Trophoblast cell (in vitro differentiated cells and primary cell): ENCODE results near the gene PAM.

Experiments
- DNase-seq, 2 donors: peaks; one replicate each; pipeline ENCODE4 v3.0.0-alpha.2; 2016
- H2AFZ ChIP-seq: 2 replicates; pipeline ENCODE4 v1.6.1; 2013; ENCODE audit warnings: low read length, moderate library complexity, mild to moderate bottlenecking; ENCODE audit not compliant: insufficient read depth, poor library complexity
- H2AK5ac ChIP-seq: 2 replicates; pipeline ENCODE4 v1.6.1; 2013; ENCODE audit warnings: mild to moderate bottlenecking, low read length
- H2BK120ac ChIP-seq: 2 replicates; pipeline ENCODE4 v1.6.1; 2013; ENCODE audit warnings: low read length, mild to moderate bottlenecking, moderate library complexity; ENCODE audit not compliant: insufficient read depth, poor library complexity
- H2BK12ac ChIP-seq: 2 replicates; pipeline ENCODE4 v1.6.1; 2013; ENCODE audit warnings: mild to moderate bottlenecking, low read length, moderate library complexity
- H2BK5ac ChIP-seq: 2 replicates; pipeline ENCODE4 v1.6.1; 2013; ENCODE audit warnings: low read length, low read depth, moderate library complexity, mild to moderate bottlenecking; ENCODE audit not compliant: poor library complexity
- H3K14ac ChIP-seq: 2 replicates; pipeline ENCODE4 v1.6.1; 2013; ENCODE audit warnings: mild to moderate bottlenecking, low read length
- H3K18ac ChIP-seq: 2 replicates; pipeline ENCODE4 v1.6.1; 2013; ENCODE audit warnings: mild to moderate bottlenecking, low read length
- H3K23ac ChIP-seq: 2 replicates; pipeline ENCODE4 v1.6.1; 2013; ENCODE audit warnings: low read length
- H3K27ac ChIP-seq: 2 replicates; pipeline ENCODE4 v1.5.1; 2013; ENCODE audit warnings: low read depth, mild to moderate bottlenecking, inconsistent platforms, low read length, moderate library complexity
- H3K27me3 ChIP-seq: 2 replicates; pipeline ENCODE4 v1.6.1; 2013; ENCODE audit warnings: inconsistent platforms, mild to moderate bottlenecking, low read length, moderate library complexity; ENCODE audit not compliant: insufficient read depth
- H3K36me3 ChIP-seq, 2 experiments: 1 replicate in 1 of 2; 2 replicates in 1 of 2; pipeline ENCODE4 v1.6.1; 2013; ENCODE audit warnings: low read length in 2 of 2, mild to moderate bottlenecking in 2 of 2, moderate library complexity in 1 of 2; ENCODE audit not compliant: insufficient read depth in 2 of 2, control insufficient read depth in 1 of 2
- H3K4ac ChIP-seq: 2 replicates; pipeline ENCODE4 v1.6.1; 2013; ENCODE audit warnings: low read depth, mild to moderate bottlenecking, low read length, moderate library complexity
- H3K4me1 ChIP-seq, 2 experiments: 1 replicate in 1 of 2; 2 replicates in 1 of 2; pipeline ENCODE4 v1.6.1; 2013; ENCODE audit warnings: low read length in 2 of 2, mild to moderate bottlenecking in 2 of 2, moderate library complexity in 1 of 2; ENCODE audit not compliant: insufficient read depth in 2 of 2, control insufficient read depth in 1 of 2
- H3K4me2 ChIP-seq: 2 replicates; pipeline ENCODE4 v1.6.1; 2013; ENCODE audit warnings: inconsistent platforms, mild to moderate bottlenecking, low read length, moderate library complexity
- H3K4me3 ChIP-seq: 2 replicates; pipeline ENCODE4 v1.5.1; 2013; ENCODE audit warnings: mild to moderate bottlenecking, low read depth, low read length, inconsistent platforms
- H3K79me1 ChIP-seq: one replicate; pipeline ENCODE4 v1.6.1; 2013; ENCODE audit warnings: low read length
- H3K79me2 ChIP-seq: 2 replicates; pipeline ENCODE4 v1.6.1; 2013; ENCODE audit warnings: low read length, mild to moderate bottlenecking; ENCODE audit not compliant: control insufficient read depth, insufficient read depth, poor library complexity
- H3K9ac ChIP-seq: 2 replicates; pipeline ENCODE4 v1.6.1; 2013; ENCODE audit warnings: mild to moderate bottlenecking, low read length
- H3K9me3 ChIP-seq: 2 replicates; pipeline ENCODE4 v1.6.1; 2013; ENCODE audit warnings: low read depth, mild to moderate bottlenecking, control low read depth, inconsistent platforms, low read length; ENCODE audit not compliant: insufficient read depth
- H4K12ac ChIP-seq: 2 replicates; pipeline ENCODE4 v1.6.1; 2013; ENCODE audit warnings: low read depth, mild to moderate bottlenecking, low read length, moderate library complexity
- H4K8ac ChIP-seq: 2 replicates; pipeline ENCODE4 v1.6.1; 2013; ENCODE audit warnings: low read depth, mild to moderate bottlenecking, low read length, moderate library complexity
- H4K91ac ChIP-seq: one replicate; pipeline ENCODE4 v1.6.1; 2013; ENCODE audit warnings: low read depth, mild to moderate bottlenecking, low read length, moderate library complexity
- WGBS: extraction: QIAGEN DNeasy Blood & Tissue Kit; methylation state at CpG from one replicate; pipeline ENCODE4 v1.1.7; 2013; ENCODE audit warnings: missing lambda C conversion rate; ENCODE audit not compliant: insufficient read length, insufficient coverage; ENCODE audit errors: extremely low coverage; 5-methylcytosine and 5-hydroxymethylcytosine counted together

PAM gene

DNA sequence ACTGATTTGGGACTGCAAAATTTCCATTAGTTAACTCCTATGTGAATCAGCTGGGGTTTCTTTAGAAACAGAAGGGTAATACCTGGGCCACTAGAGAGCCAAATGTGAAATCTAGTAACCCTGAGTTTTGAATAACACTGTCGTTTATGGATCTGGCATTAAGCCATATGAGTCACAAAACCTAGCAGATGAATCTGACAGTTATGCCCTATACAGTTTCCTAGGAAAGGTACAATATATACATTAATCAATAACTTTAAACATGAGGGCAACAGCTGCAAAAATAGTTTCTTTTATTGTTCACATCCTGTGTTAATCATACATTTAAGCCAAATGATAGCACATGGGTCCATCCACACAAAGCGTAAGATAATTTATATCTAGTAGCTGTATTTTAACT, 56.9 kb downstream of the PAM start:
- Histone ChIP-seq H4K91ac (no peak overlapping the region), H3K79me1 (no peaks in the 10 kb centered on the region), H2AFZ (no peak overlapping the region), H3K14ac (no peak overlapping the region), H4K8ac (no peak overlapping the region), H3K79me2 (no peaks in the 10 kb centered on the region), H3K23ac (no peak overlapping the region), H3K9ac (no peak overlapping the region), H3K18ac (no peak overlapping the region), H4K12ac (no peak overlapping the region), H3K27ac (no peak overlapping the region), H3K4me2 (no peak overlapping the region), H2BK120ac (no peak overlapping the region), H3K9me3 (no peaks in the 10 kb centered on the region), H3K4me3 (no peak overlapping the region), H3K4ac (no peak overlapping the region), H2BK12ac (no peak overlapping the region), H3K4me1 (no peaks in the 10 kb centered on the region), H2BK5ac (no peak overlapping the region), H3K36me3 (no peaks in the 10 kb centered on the region), H2AK5ac (no peak overlapping the region), H3K27me3 (no peaks in the 10 kb centered on the region)
- whole genome bisulfite sequencing = no CpG with 5 or more reads among the region's 2 CpGs
- no peak for DNase-seq

GRCh38 chr5:102813740-102814139, 58.6 kb downstream of the PAM start:
- Histone ChIP-seq H3K23ac (no peak overlapping the region), H3K4me1 (no peaks in the 10 kb centered on the region), H3K4ac (no peak overlapping the region), H3K79me1 (no peaks in the 10 kb centered on the region), H4K12ac (no peak overlapping the region), H3K9me3 (no peaks in the 10 kb centered on the region), H4K91ac (no peak overlapping the region), H2BK120ac (no peak overlapping the region), H2AFZ (no peak overlapping the region), H4K8ac (no peak overlapping the region), H3K27ac (no peak overlapping the region), H2BK12ac (no peak overlapping the region), H3K4me2 (no peak overlapping the region), H3K18ac (no peak overlapping the region), H2BK5ac (no peak overlapping the region), H3K36me3 (no peaks in the 10 kb centered on the region), H2AK5ac (no peak overlapping the region), H3K9ac (no peak overlapping the region), H3K79me2 (no peaks in the 10 kb centered on the region), H3K4me3 (no peak overlapping the region), H3K27me3 (no peaks in the 10 kb centered on the region), H3K14ac (no peak overlapping the region)
- DNase-seq = no peak
- no CpG with 5 or more reads among the region's 1 CpG for WGBS

DNA sequence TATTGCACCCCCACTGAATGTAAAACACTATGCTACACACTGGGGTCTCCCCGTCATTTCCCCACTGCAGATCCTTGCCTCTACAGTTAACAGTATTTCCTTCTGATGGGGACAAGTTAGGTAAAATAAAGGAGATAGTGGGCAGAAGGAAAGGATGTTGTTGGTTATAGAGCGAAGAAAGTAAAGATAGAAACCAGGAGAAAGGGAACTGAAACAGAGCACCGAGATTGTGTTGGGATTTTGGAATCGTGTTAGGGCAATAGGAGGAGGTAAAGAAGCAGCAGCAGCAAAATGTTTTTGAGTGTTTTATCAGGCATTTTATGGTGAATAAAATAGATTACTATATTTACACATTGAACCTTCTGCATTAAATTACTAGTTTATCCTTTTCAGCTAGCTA, 60.0 kb downstream of the PAM start:
- no peak overlapping the region for H2BK120ac ChIP-seq
- no peak overlapping the region for H3K9ac ChIP-seq
- no peaks in the 10 kb centered on the region for H3K27me3 ChIP-seq
- H3K9me3 ChIP-seq = no peaks in the 10 kb centered on the region
- H4K91ac ChIP-seq = no peak overlapping the region
- no peak for DNase-seq
- H3K79me2 ChIP-seq = no peaks in the 10 kb centered on the region
- H3K4me3 ChIP-seq = no peak overlapping the region
- H3K14ac ChIP-seq = no peak overlapping the region
- H3K36me3 ChIP-seq = no peaks in the 10 kb centered on the region
- H3K4me2 ChIP-seq = no peak overlapping the region
- H3K4ac ChIP-seq = no peak overlapping the region
- H4K12ac ChIP-seq = no peak overlapping the region
- H4K8ac ChIP-seq = no peak overlapping the region
- no peak overlapping the region for H2AFZ ChIP-seq
- no peak overlapping the region for H2AK5ac ChIP-seq
- 100% methylated on average over 1 of the region's 4 CpGs for WGBS
- H2BK12ac ChIP-seq = no peak overlapping the region
- no peak overlapping the region for H3K27ac ChIP-seq
- no peak overlapping the region for H3K18ac ChIP-seq
- no peak overlapping the region for H2BK5ac ChIP-seq
- no peaks in the 10 kb centered on the region for H3K79me1 ChIP-seq
- no peaks in the 10 kb centered on the region for H3K4me1 ChIP-seq
- H3K23ac ChIP-seq = no peak overlapping the region

- Histone ChIP-seq H4K8ac (no peak overlapping the region), H3K4me2 (no peak overlapping the region), H2BK5ac (no peak overlapping the region), H3K79me2 (no peaks in the 10 kb centered on the region), H3K4me3 (no peak overlapping the region), H3K9ac (no peak overlapping the region), H3K27me3 (no peaks in the 10 kb centered on the region), H4K91ac (no peak overlapping the region), H3K4ac (no peak overlapping the region), H3K18ac (no peak overlapping the region), H2BK12ac (no peak overlapping the region), H3K36me3 (no peaks in the 10 kb centered on the region), H3K14ac (no peak overlapping the region), H3K4me1 (no peaks in the 10 kb centered on the region), H4K12ac (no peak overlapping the region), H3K27ac (no peak overlapping the region), H2AK5ac (no peak overlapping the region), H3K23ac (no peak overlapping the region), H2AFZ (no peak overlapping the region), H3K79me1 (no peaks in the 10 kb centered on the region), H2BK120ac (no peak overlapping the region), H3K9me3 (no peaks in the 10 kb centered on the region)
- whole genome bisulfite sequencing = no CpG with 5 or more reads among the region's 3 CpGs
- DNase-seq = no peak
Measured at GRCh38 chr5:102815540-102816332, 60.6 kb downstream of the PAM start.
